ENCODE data around the gene ITIH4. TPM values are rescaled to one million over a fixed set of nuclear protein-coding genes. Genes with fewer than 3 reads are reported as not detected.

ITIH4 gene
- total and polyA plus RNA-seq, 2 donors = 3.3 to 5.0 TPM

DNA sequence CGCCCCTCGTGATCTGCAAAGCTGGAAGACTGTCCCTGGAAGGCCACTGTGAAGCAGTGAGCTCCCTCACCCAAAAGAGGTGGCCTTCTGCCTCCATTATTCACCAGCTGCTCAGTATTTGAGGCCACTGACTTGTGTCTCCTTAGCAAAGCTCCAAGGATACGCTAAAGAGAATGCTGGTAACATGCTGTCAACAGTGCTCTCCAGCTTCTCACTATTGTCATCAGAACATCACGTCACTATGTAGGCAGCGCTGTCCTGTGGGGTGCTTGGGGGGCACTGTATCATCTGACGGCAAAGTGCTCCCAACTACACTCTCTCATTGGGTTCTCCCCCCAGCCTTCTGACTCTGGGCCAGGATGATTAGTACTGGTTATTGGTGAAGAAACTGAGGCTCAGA, 14.3 kb downstream of the ITIH4 start:
- no peak for DNase-seq (ENCODE audit: extremely low spot score)

GRCh38 chr3:52813810-52814209, 16.7 kb downstream of the ITIH4 start:
- Histone ChIP-seq H3K27ac (ENCODE audit: low read depth) (no peak overlapping the region), H3K4me1 (ENCODE audit: insufficient read depth) (no peaks in the 10 kb centered on the region), H3K36me3 (ENCODE audit: insufficient read depth) (no peaks in the 10 kb centered on the region), H3K4me3 (ENCODE audit: low read depth, low read length) (no peak overlapping the region)
- DNase-seq (ENCODE audit: extremely low spot score) = no peak
- WGBS = 84% methylated on average over 8 of the region's 8 CpGs

More for the DNA sequence above, 14.3 kb downstream of the ITIH4 start:
- Histone ChIP-seq H3K4me3 (ENCODE audit: low read depth, low read length) (no peak overlapping the region), H3K27ac (ENCODE audit: low read depth) (no peak overlapping the region), H3K36me3 (ENCODE audit: insufficient read depth) (no peaks in the 10 kb centered on the region), H3K4me1 (ENCODE audit: insufficient read depth) (no peaks in the 10 kb centered on the region)
- 92% methylated on average over 6 of the region's 6 CpGs for WGBS

GRCh38 chr3:52811452-52812011, 18.9 kb downstream of the ITIH4 start:
- no peak overlapping the region for H3K27ac ChIP-seq (ENCODE audit: low read depth)
- DNase-seq (ENCODE audit: extremely low spot score) = no peak
- 77% methylated on average over 7 of the region's 7 CpGs for WGBS
- H3K4me3 ChIP-seq (ENCODE audit: low read depth, low read length) = no peak overlapping the region
- H3K4me1 ChIP-seq (ENCODE audit: insufficient read depth) = no peaks in the 10 kb centered on the region
- no peaks in the 10 kb centered on the region for H3K36me3 ChIP-seq (ENCODE audit: insufficient read depth)

- WGBS = 91% methylated on average over 11 of the region's 11 CpGs
- no peak for DNase-seq (ENCODE audit: extremely low spot score)
These were observed 19.5 kb downstream of the ITIH4 start for GRCh38 chr3:52810923-52811322.

GRCh38 chr3:52809662-52810377, 20.7 kb downstream of the ITIH4 start:
- WGBS = 54% methylated on average over 7 of the region's 7 CpGs
- no peak for DNase-seq (ENCODE audit: extremely low spot score)
- Histone ChIP-seq H3K4me1 (ENCODE audit: insufficient read depth) (no peaks in the 10 kb centered on the region), H3K27ac (ENCODE audit: low read depth) (no peak overlapping the region), H3K4me3 (ENCODE audit: low read depth, low read length) (no peak overlapping the region), H3K36me3 (ENCODE audit: insufficient read depth) (no peaks in the 10 kb centered on the region)

More at GRCh38 chr3:52810923-52811322, 19.5 kb downstream of the ITIH4 start:
- no peaks in the 10 kb centered on the region for H3K36me3 ChIP-seq (ENCODE audit: insufficient read depth)
- no peak overlapping the region for H3K4me3 ChIP-seq (ENCODE audit: low read depth, low read length)
- H3K27ac ChIP-seq (ENCODE audit: low read depth) = no peak overlapping the region
- H3K4me1 ChIP-seq (ENCODE audit: insufficient read depth) = no peaks in the 10 kb centered on the region

GRCh38 chr3:52809149-52809548, 21.3 kb downstream of the ITIH4 start:
- Histone ChIP-seq H3K4me3 (ENCODE audit: low read depth, low read length) (no peak overlapping the region), H3K36me3 (ENCODE audit: insufficient read depth) (no peaks in the 10 kb centered on the region), H3K4me1 (ENCODE audit: insufficient read depth) (no peaks in the 10 kb centered on the region), H3K27ac (ENCODE audit: low read depth) (no peak overlapping the region)
- DNase-seq (ENCODE audit: extremely low spot score) = no peak
- WGBS = 78% methylated on average over 2 of the region's 2 CpGs

GRCh38 chr3:52805270-52806039, 25.0 kb downstream of the ITIH4 start:
- Histone ChIP-seq H3K4me1 (ENCODE audit: insufficient read depth) (no peaks in the 10 kb centered on the region), H3K27ac (ENCODE audit: low read depth) (no peak overlapping the region), H3K36me3 (ENCODE audit: insufficient read depth) (no peaks in the 10 kb centered on the region), H3K4me3 (ENCODE audit: low read depth, low read length) (no peak overlapping the region)
- no peak for DNase-seq (ENCODE audit: extremely low spot score)
- 70% methylated on average over 19 of the region's 19 CpGs for WGBS

- H3K4me3 ChIP-seq (ENCODE audit: low read depth, low read length) = no peak overlapping the region
- 58% methylated on average over 5 of the region's 5 CpGs for WGBS
- DNase-seq (ENCODE audit: extremely low spot score) = no peak
- H3K4me1 ChIP-seq (ENCODE audit: insufficient read depth) = no peaks in the 10 kb centered on the region
- H3K27ac ChIP-seq (ENCODE audit: low read depth) = no peak overlapping the region
- no peaks in the 10 kb centered on the region for H3K36me3 ChIP-seq (ENCODE audit: insufficient read depth)
These were observed 28.6 kb downstream of the ITIH4 start for GRCh38 chr3:52801839-52802238.

DNA sequence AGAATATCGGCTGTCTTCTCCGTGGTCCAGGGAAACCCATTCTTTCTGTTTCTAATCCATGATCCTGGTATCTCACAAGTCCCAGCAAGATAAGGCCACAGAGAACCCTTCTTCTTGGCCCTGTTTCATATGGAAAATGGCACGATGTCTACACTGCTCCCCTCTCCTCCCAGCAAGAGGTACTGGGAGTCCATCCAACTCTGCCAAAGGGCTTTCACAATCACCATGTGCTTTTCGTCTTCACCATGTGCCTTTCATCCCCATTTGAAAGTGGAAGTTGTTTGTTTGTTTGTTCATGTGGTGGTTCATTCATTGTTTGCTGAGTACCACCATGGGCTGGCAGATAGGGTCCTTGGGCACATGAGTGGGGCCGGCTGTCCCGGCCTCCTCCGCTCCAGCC, 30.4 kb downstream of the ITIH4 start:
- WGBS = 82% methylated on average over 7 of the region's 7 CpGs
- Histone ChIP-seq H3K4me1 (ENCODE audit: insufficient read depth) (no peaks in the 10 kb centered on the region), H3K27ac (ENCODE audit: low read depth) (no peak overlapping the region), H3K36me3 (ENCODE audit: insufficient read depth) (no peaks in the 10 kb centered on the region), H3K4me3 (ENCODE audit: low read depth, low read length) (no peak overlapping the region)
- DNase-seq (ENCODE audit: extremely low spot score) = no peak

DNA sequence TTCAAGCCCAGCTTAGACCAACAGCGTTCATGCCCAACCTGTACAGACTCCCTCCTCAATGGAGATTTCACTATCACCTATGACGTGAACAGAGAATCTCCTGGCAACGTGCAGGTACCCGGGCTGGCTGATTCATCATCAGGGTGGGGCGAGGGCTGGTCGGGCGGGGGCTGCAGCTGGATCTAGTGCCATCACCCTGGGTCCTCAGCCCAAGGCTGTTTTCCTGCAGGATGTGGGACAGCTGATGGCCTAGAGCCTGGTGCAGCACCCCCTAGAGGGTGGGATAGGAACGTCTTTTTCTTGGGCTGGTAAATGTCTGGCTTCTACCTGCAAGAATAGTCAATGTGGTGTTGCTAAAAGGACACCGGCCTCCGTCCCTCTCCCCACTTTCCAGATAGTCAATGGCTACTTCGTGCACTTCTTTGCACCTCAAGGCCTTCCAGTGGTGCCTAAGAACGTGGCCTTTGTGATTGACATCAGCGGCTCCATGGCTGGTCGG, 31.4 kb downstream of the ITIH4 start:
- DNase-seq (ENCODE audit: extremely low spot score) = no peak
- no peak overlapping the region for H3K4me3 ChIP-seq (ENCODE audit: low read depth, low read length)
- H3K4me1 ChIP-seq (ENCODE audit: insufficient read depth) = no peaks in the 10 kb centered on the region
- 56% methylated on average over 14 of the region's 14 CpGs for WGBS
- H3K27ac ChIP-seq (ENCODE audit: low read depth) = no peak overlapping the region
- no peaks in the 10 kb centered on the region for H3K36me3 ChIP-seq (ENCODE audit: insufficient read depth)

- 84% methylated on average over 10 of the region's 10 CpGs for WGBS
- Histone ChIP-seq H3K4me3 (ENCODE audit: low read depth, low read length) (no peak overlapping the region), H3K27ac (ENCODE audit: low read depth) (no peak overlapping the region), H3K36me3 (ENCODE audit: insufficient read depth) (no peaks in the 10 kb centered on the region), H3K4me1 (ENCODE audit: insufficient read depth) (no peaks in the 10 kb centered on the region)
- DNase-seq (ENCODE audit: extremely low spot score) = no peak
These were observed 32.0 kb downstream of the ITIH4 start for GRCh38 chr3:52798376-52798977.

DNA sequence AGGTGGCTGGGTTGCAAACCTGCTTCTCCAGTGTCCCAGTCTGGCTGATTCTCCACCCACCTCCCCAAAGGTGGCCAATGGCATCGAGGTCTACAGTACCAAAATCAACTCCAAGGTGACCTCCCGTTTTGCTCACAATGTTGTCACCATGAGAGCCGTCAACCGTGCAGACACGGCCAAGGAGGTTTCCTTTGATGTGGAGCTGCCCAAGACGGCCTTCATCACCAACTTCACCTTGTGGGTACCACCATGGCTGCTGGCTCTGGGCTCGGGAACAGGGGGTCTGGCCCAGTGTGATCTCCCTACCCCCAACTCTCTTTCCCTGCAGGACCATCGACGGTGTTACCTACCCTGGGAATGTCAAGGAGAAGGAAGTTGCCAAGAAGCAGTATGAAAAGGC, 34.1 kb downstream of the ITIH4 start:
- DNase-seq (ENCODE audit: extremely low spot score) = no peak
- no peaks in the 10 kb centered on the region for H3K4me1 ChIP-seq (ENCODE audit: insufficient read depth)
- 93% methylated on average over 9 of the region's 9 CpGs for WGBS

DNA sequence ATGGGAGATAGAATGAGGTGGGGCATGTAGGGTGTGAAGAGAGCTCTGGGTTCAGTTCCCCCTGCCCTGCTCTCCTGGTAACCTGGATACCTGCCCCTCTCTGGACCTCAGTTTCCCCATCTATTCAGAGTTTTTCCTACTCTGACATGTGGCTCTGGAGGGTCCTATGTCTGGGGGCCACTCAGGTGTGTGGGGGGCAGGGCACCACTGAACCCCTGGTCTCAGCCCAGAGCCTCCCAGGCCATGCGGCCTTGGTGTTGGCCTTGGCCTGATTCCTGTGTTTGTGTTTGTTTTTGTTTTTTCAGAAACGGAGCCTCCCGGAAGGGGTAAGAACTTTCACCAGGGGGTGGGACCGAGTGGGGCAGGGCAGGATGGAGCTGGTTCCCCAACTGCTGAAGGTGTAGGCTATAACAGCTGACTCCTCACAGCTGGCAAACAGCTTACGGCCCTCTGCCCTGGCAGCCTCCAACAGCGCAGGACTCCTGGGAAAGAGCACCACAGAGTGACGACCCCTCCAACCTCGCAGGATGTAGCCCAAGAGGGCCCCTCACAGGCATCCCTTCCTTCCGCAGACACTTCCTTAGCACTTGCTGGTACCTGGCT, 35.1 kb downstream of the ITIH4 start:
- DNase-seq (ENCODE audit: extremely low spot score) = no peak
- Histone ChIP-seq H3K4me1 (ENCODE audit: insufficient read depth) (no peaks in the 10 kb centered on the region), H3K4me3 (ENCODE audit: low read depth, low read length) (no peak overlapping the region), H3K27ac (ENCODE audit: low read depth) (no peak overlapping the region), H3K36me3 (ENCODE audit: insufficient read depth) (no peaks in the 10 kb centered on the region)
- WGBS = 56% methylated on average over 9 of the region's 9 CpGs

More for the DNA sequence above, 34.1 kb downstream of the ITIH4 start:
- no peak overlapping the region for H3K27ac ChIP-seq (ENCODE audit: low read depth)
- no peaks in the 10 kb centered on the region for H3K36me3 ChIP-seq (ENCODE audit: insufficient read depth)
- H3K4me3 ChIP-seq (ENCODE audit: low read depth, low read length) = no peak overlapping the region

Data from urinary bladder (tissue), 4 donors.